ENCODE data around the gene VHLL.

DNA sequence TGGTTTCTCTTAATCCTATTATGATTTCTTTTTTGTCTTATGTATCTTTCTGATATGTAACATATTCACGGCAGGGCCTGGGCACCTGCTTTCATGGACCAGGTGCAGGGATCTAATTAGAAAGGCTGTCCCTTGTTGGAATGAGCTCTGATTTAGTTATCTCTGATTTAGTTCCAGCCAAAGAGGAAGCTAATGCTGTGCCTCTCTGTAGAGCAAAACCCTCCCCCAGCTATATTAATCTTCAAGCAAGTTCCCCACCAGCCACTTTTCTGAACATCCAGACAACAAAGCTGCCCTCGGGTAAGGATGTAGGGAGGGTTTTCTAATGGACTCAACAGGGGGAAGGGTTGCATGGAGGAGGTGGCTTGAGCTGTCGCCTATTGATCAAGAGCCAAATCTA lies 45.3 kb upstream of the VHLL start:
- TF ChIP-seq, protein P1, sequence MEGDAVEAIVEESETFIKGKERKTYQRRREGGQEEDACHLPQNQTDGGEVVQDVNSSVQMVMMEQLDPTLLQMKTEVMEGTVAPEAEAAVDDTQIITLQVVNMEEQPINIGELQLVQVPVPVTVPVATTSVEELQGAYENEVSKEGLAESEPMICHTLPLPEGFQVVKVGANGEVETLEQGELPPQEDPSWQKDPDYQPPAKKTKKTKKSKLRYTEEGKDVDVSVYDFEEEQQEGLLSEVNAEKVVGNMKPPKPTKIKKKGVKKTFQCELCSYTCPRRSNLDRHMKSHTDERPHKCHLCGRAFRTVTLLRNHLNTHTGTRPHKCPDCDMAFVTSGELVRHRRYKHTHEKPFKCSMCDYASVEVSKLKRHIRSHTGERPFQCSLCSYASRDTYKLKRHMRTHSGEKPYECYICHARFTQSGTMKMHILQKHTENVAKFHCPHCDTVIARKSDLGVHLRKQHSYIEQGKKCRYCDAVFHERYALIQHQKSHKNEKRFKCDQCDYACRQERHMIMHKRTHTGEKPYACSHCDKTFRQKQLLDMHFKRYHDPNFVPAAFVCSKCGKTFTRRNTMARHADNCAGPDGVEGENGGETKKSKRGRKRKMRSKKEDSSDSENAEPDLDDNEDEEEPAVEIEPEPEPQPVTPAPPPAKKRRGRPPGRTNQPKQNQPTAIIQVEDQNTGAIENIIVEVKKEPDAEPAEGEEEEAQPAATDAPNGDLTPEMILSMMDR (IDR thresholded peaks at IDR 0.05; ENCODE audit: low read depth, low read length) = no peak
- TF ChIP-seq POLR2A (IDR thresholded peaks at IDR 0.05; ENCODE audit: extremely low read depth, insufficient read length) = no peak
